IPS-18c (cell line): ENCODE results near the gene SPINK7.
"Not testable (repeated sequence)": the region's sequence is repeated elsewhere in the genome, so short reads cannot be mapped to it uniquely, and the experiment has no call there.

Experiments
- H3K4me3 ChIP-seq: 2 replicates; pipeline ENCODE4 v1.7.0; 2013; ENCODE audit warnings: low read depth, mild to moderate bottlenecking, low read length, moderate library complexity; ENCODE audit not compliant: insufficient read depth
- H3K9me3 ChIP-seq: one replicate; pipeline ENCODE4 v1.6.1; 2013; ENCODE audit warnings: mild to moderate bottlenecking, low read length, moderate library complexity; ENCODE audit not compliant: control insufficient read depth, insufficient read depth

The SPINK7 gene

DNA sequence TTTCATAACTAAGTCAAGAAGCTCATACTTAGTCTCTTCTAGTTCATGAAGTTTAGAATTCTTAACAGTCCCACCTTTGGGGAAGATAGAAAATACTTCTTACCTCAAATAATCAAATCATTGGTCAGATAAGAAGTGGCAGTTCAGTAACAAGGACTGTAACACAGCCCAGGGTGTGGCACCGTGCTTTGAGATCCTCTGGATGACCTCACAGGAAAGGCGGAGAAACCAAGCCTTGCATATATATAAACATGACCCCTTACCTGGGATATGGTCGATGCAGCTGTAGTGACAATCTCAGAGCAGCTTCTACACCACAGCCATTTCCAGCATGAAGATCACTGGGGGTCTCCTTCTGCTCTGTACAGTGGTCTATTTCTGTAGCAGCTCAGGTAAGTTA, at the start of gene SPINK7:
TSS of gene SPINK7 (plus strand) at position 271 of the 400 bp plus-strand sequence. CDS start at position 332, 61 bp downstream.
- Histone ChIP-seq H3K9me3 (peaks cover 6% of the 10 kb centered on the region), H3K4me3 (no peak within 1 kb of the TSS)

GRCh38 chr5:148267962-148268361, 44.3 kb upstream of the SPINK7 start:
- no peak overlapping the region for H3K4me3 ChIP-seq
- no peaks in the 10 kb centered on the region for H3K9me3 ChIP-seq

DNA sequence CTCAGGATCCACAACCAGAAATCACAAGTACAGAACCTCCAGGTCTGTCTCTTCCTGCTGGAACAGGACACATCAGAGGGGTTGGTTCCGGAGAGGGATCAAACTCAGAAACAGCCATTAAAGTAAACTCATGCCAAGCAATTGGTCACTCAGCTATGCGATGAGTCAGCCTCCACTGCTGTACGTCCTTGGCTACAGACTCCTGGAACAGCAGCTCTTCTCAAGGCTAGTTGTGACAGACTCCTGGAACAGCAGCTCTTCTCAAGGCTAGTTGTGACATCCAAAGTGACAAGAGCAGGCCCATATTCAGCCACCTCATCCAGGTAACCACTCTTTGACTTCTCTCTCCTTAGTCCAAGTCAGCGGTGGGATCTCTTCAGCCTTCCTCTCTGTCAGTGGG, 43.7 kb upstream of the SPINK7 start, which contains the start of gene SPINK13:
TSS of gene SPINK13 (plus strand) at position 229 of the 400 bp plus-strand sequence. CDS start 1,279 bp downstream, outside the sequence.
- H3K9me3 ChIP-seq = no peaks in the 10 kb centered on the region
- H3K4me3 ChIP-seq = no peak within 1 kb of the TSS

DNA sequence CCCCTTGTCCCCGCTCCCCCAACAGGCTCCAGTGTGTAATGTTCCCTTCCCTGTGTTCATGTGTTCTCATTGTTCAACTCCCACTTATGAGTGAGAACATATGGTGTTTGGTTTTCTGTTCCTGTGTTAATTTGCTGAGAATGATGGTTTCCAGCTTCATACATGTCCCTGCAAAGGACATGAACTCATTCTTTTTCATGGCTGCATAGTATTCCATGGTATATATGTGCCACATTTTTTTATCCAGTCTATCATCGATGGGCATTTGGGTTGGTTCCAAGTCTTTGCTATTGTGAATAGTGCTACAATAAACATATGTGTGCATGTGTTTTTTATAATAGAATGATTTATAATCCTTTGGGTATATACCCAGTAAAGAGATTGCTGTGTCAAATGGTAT, 37.1 kb upstream of the SPINK7 start:
- not testable (repeated sequence) for H3K9me3 ChIP-seq, H3K4me3 ChIP-seq

DNA sequence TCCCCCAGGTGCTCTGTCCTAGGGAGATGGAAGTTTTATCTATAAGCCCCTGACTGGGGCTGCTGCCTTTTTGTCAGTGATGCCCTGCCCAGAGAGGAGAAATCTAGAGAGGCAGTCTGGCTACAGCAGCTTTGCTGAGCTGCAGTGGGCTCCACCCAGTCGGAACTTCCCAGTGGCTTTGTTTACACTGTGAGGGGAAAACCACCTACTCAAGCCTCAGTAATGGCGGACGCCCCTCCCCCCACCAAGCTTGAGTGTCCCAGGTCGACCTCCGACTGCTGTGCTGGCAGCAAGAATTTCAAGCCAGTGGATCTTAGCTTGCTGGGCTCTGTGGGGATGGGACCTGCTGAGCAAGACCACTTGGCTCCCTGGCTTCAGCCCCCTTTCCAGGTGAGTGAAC, 31.3 kb upstream of the SPINK7 start:
- H3K9me3 ChIP-seq, H3K4me3 ChIP-seq: not testable (repeated sequence)

- H3K4me3 ChIP-seq, H3K9me3 ChIP-seq: not testable (repeated sequence)
Observed at GRCh38 chr5:148281336-148281735, 30.9 kb upstream of the SPINK7 start.

- H3K4me3 ChIP-seq = no peak overlapping the region
- no peaks in the 10 kb centered on the region for H3K9me3 ChIP-seq
Observed at GRCh38 chr5:148290271-148291195, 21.7 kb upstream of the SPINK7 start.

- H3K9me3 ChIP-seq = no peaks in the 10 kb centered on the region
- H3K4me3 ChIP-seq = no peak overlapping the region
Observed at GRCh38 chr5:148297731-148298130, 14.5 kb upstream of the SPINK7 start.

DNA sequence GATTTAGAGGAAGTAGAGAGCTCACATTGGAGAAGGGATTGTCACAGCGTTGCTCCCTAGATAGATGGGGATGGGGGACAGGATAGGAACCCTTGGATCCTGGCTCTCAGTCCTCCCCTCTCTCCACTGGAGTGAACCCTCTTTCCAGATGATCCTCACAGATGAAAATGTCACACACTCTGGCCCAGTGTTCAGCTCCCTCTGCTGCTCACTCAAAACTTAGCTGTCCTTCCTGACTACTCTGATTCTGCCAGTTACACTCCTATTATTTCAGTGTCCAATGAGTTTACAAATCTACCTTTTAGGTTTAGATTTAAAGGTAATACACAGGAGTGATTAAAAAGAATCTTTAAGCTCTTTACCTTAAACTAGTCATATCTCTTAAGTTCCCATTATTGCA, 5.8 kb upstream of the SPINK7 start:
- Histone ChIP-seq H3K4me3 (no peak overlapping the region), H3K9me3 (peaks cover 5% of the 10 kb centered on the region)

DNA sequence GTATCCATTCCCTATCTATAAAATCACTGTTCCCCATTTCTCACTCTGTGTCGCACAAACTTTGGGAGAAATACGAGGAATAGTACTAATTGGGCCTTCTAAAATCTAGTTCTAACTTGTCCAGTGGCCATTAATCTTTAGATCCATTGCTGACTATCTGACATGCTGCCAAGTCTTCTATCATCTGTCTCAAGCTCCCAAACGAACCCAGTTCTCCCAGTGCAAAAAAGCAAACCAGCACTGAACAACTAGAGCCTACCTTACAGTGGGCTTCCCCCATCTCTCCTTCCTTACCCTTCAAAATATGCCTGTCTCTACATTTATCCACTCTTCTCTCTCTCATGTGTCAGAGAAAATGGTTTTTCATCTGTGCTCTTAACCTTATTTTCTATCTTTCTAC, 3.2 kb upstream of the SPINK7 start:
- H3K9me3 ChIP-seq = peaks cover 5% of the 10 kb centered on the region
- H3K4me3 ChIP-seq = no peak overlapping the region

DNA sequence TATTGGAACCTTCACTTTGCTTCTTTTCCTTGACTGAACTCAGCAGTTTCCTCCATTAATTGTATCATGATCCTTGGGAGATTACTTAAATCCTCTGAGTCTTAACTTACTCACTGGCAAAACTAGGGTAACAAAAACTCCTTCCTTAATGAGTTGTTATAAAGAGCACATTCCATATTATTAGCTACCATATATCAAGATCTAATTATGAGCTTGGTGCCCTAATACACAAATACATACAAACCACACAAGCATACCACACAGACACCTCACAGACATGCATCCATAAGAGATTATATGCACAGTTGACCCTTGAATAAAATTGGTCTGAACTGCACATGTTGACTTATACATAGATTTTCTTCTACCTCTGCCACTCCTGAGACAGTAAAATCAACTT, 2.5 kb upstream of the SPINK7 start:
- peaks cover 5% of the 10 kb centered on the region for H3K9me3 ChIP-seq
- H3K4me3 ChIP-seq = no peak overlapping the region

DNA sequence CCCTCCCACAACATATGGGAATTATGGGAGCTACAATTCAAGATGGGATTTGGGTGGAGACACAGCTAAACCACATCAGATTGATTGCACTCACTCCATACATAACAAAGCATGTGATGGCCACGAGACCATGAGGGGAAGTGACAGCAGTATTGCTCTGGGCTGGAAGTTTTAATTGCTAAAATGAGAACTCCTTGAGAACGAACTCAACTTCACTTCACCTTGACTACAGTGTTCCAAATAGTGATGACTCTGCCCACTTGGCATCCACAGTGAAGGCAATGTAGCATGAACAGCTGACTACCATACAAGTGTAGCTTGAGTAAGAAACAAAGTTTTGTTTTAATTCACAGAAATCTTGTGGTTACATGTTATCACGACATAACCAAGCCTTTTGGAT, 739 bp upstream of the SPINK7 start:
- Histone ChIP-seq H3K9me3 (peaks cover 5% of the 10 kb centered on the region), H3K4me3 (no peak overlapping the region)

- Histone ChIP-seq H3K9me3 (peaks cover 2% of the 10 kb centered on the region), H3K4me3 (no peak overlapping the region)
Observed at GRCh38 chr5:148314187-148314586, 2.0 kb downstream of the SPINK7 start.

DNA sequence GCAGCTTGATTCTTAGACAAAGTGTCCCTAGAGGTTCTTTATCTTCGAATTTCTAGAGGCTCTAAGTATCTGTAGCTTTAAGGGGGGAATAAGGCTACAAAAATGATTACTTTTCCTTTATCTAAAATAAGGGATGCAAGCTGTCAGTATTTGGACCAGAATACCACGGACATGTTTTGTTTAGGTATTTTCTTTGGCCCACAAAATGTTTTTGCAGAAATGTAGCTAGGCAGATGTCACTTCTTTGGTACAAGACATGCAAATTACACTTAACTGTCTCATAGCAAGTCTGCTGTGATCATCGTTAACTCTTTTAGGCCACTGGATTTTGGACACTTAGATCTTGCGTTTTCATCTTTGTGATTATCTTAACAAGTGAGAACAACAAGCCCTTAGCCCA, 2.5 kb downstream of the SPINK7 start:
- H3K9me3 ChIP-seq = peaks cover 2% of the 10 kb centered on the region
- no peak overlapping the region for H3K4me3 ChIP-seq

- peak overlapping the region; percentile 34 for H3K4me3 ChIP-seq
- not testable (repeated sequence) for H3K9me3 ChIP-seq
Observed at GRCh38 chr5:148320011-148320963, 8.1 kb downstream of the SPINK7 start.

DNA sequence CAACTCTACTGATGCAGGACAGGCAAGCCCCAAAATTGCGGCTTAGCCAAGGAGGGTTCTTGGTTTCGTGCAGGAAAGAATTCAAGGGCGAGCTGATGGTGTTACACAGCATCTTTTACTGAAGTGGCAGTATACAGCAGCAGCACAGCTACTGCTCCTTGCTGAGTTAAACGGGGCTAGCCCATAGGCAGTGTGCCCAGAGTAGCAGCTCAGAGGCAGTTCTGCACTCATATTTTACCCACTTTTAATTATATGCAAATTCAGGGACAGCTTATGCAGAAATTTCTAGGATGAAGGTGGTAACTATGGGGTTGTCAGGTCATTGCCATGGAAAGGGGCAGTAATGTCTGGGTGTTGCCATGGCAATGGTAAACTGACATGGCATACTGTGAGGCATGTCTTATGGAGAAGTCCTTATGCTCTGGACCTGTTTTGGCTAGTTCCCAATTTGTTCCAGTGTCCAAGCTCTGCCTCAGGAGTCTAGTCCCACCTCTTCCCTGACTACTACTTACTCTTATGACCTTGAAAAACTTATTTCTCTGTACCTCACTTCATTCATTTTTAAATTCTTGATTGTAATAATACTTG, 21.1 kb downstream of the SPINK7 start:
- H3K4me3 ChIP-seq = no peak overlapping the region

DNA sequence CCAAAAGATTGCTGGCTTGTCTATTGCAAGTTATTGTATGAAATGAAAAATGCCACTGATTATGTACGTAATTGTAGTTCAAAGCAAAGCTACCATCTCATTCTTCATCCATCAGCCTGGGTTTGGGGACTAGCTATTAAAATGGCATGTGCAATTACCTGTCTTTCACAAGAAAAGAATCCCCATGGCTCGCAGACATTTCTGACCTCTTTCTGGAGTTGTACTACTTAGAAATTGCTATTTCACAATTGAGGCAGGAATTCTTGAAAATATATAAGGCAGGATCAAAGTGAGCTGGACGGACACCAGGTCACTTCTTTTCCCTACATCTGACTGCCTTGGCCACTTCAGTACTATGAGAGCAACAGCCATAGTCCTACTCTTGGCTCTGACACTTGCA, 23.0 kb downstream of the SPINK7 start, which contains the start of gene SPINK9:
TSS of gene SPINK9 (plus strand) at position 301 of the 400 bp plus-strand sequence. CDS start at position 356, 55 bp downstream.
- Histone ChIP-seq H3K9me3 (no peaks in the 10 kb centered on the region), H3K4me3 (no peak within 1 kb of the TSS)

More for the DNA sequence above, 21.1 kb downstream of the SPINK7 start:
- H3K9me3 ChIP-seq = no peaks in the 10 kb centered on the region
